GM23248 (cell line): ENCODE measurements around the gene OXGR1.

Experiments used
- EZH2 ChIP-seq: fragments of 200-600 bp; sonication (generic); IDR thresholded peaks from 2 replicates; pipeline ENCODE4 v1.6.1; 2018; ENCODE audit warnings: antibody characterized with exemption, mild to moderate bottlenecking; ENCODE audit not compliant: insufficient read depth, poor library complexity, severe bottlenecking
- EZH2phosphoT487 ChIP-seq: fragments of 200-600 bp; sonication (generic); IDR thresholded peaks from 2 replicates; pipeline ENCODE4 v1.6.1; 2018; ENCODE audit warnings: antibody characterized with exemption, moderate library complexity, mild to moderate bottlenecking, low read depth; ENCODE audit not compliant: insufficient read depth

DNA sequence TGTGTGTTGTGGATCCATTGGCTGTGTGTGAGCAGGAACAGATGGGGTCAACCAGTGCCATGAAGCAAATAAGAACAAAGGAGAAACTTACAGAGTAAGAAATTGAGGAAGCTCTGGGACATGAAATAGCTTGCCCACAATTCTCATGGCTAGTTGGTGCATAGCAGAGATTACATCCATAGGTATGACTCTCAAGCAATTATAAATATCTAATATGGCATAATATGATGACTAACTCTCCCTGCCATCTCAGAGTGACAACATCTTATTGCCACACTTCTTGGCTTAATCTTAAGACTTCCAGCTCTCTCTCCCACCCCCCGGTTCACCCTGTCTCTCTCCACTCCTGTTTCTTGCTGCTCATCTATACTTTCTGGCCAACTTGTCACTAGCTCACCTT lies 53.3 kb downstream of the OXGR1 start:
- TF ChIP-seq EZH2phosphoT487 (no peak), EZH2 (no peak)
